Lung (tissue), 12 donors: Measurements from ENCODE around the gene PRKCA. TPM values are rescaled to one million over a fixed set of nuclear protein-coding genes. Genes with fewer than 3 reads are reported as not detected.

Experiments
- ATAC-seq: fragments of 200-7000 bp; cut with Tn5 transposase; one replicate; pipeline ENCODE4 v1.9.1; 2020; ENCODE audit warnings: moderate number of reproducible peaks; ENCODE audit not compliant: insufficient read depth, low FRiP score
- DNase-seq, 3 donors: peaks; one replicate each; pipeline ENCODE4 v3.0.0-alpha.2; 2013 to 2017
- H3K27ac ChIP-seq, 2 donors: one replicate each; pipeline ENCODE4 v1.5.1; 2013; ENCODE audit warnings: mild to moderate bottlenecking in 2 of 2, moderate library complexity in 2 of 2, control low read depth in 1 of 2, inconsistent platforms in 1 of 2, low read depth in 1 of 2, low read length in 1 of 2
- H3K27me3 ChIP-seq, 3 donors: one replicate each; pipeline ENCODE4 v1.5.1; 2013; ENCODE audit warnings: low read length in 2 of 3; ENCODE audit not compliant: control insufficient read depth in 3 of 3, insufficient read depth in 3 of 3
- H3K36me3 ChIP-seq, 4 donors: one replicate each; pipeline ENCODE4 v1.5.1; 2013; ENCODE audit warnings: low read length in 4 of 4, mild to moderate bottlenecking in 1 of 4, moderate library complexity in 1 of 4; ENCODE audit not compliant: control insufficient read depth in 4 of 4, insufficient read depth in 4 of 4
- H3K4me1 ChIP-seq, 5 donors: one replicate each; pipeline ENCODE4 v1.5.1; 2013; ENCODE audit warnings: low read length in 5 of 5, mild to moderate bottlenecking in 2 of 5, moderate library complexity in 1 of 5; ENCODE audit not compliant: control insufficient read depth in 5 of 5, insufficient read depth in 5 of 5
- H3K4me3 ChIP-seq: one replicate; pipeline ENCODE4 v1.5.1; 2013; ENCODE audit warnings: mild to moderate bottlenecking, control low read depth, moderate library complexity
- H3K9ac ChIP-seq, 2 donors: one replicate each; pipeline ENCODE4 v1.5.1; 2013; ENCODE audit warnings: low read length in 2 of 2, control low read depth in 1 of 2; ENCODE audit not compliant: insufficient read depth in 1 of 2
- H3K9me3 ChIP-seq, 4 donors: one replicate each; pipeline ENCODE4 v1.5.1; 2013; ENCODE audit warnings: low read length in 3 of 4, mild to moderate bottlenecking in 1 of 4, moderate library complexity in 1 of 4; ENCODE audit not compliant: control insufficient read depth in 4 of 4, insufficient read depth in 3 of 4
- CTCF ChIP-seq: IDR thresholded peaks from 2 replicates; pipeline ENCODE4 v1.5.1; 2012; ENCODE audit warnings: mild to moderate bottlenecking; ENCODE audit errors: control extremely low read depth, extremely low read depth
- WGBS, 2 donors: extraction: QIAGEN DNeasy Blood & Tissue Kit; methylation state at CpG; one replicate each; pipeline ENCODE4 v1.1.7; 2013; 5-methylcytosine and 5-hydroxymethylcytosine counted together
- polyA plus RNA-seq, 2 donors: library from polyadenylated mRNA; stranded (reverse); fragments of 200-250 nt; gene quantifications; one replicate each; pipeline ENCODE4 v1.2.1, GENCODE V29; 2013
- total RNA-seq, 2 donors: library from RNA; depleted of rRNA in 1 of 2; stranded (reverse); fragments of >200 nt in 1 of 2; gene quantifications; one replicate each; pipeline ENCODE4 v1.2.1, GENCODE V29; 2014 to 2021
- donor health status: control.
- donor health status: control.
- donor health status: Bipolar disorder and iron deficiency.
- donor health status: healthy.
- donor health status: DM: yes; HTN: yes; CAD: no.

PRKCA gene
- total and polyA plus RNA-seq, 4 donors = 3.4 to 34.8 (median 13.8) TPM

GRCh38 chr17:66395961-66396360, 93.5 kb downstream of the PRKCA start:
- H3K36me3 ChIP-seq = no peaks in the 10 kb centered on the region
- ATAC-seq (no peak), DNase-seq (no peak)
- no peak overlapping the region for H3K9ac ChIP-seq
- no peak overlapping the region for H3K27ac ChIP-seq
- no peaks in the 10 kb centered on the region for H3K27me3 ChIP-seq
- H3K4me3 ChIP-seq = no peak overlapping the region
- no peaks in the 10 kb centered on the region for H3K4me1 ChIP-seq
- no peaks in the 10 kb centered on the region for H3K9me3 ChIP-seq
- no peak for TF ChIP-seq CTCF

GRCh38 chr17:66397486-66397885, 95.1 kb downstream of the PRKCA start:
- 70 to 78% methylated on average over 3 of the region's 3 CpGs for WGBS, 2 donors
- H3K9me3 ChIP-seq = no peaks in the 10 kb centered on the region
- no peak overlapping the region for H3K4me3 ChIP-seq
- H3K27me3 ChIP-seq = no peaks in the 10 kb centered on the region
- no peak overlapping the region for H3K27ac ChIP-seq
- ATAC-seq (no peak), DNase-seq (no peak)
- no peaks in the 10 kb centered on the region for H3K4me1 ChIP-seq
- H3K36me3 ChIP-seq = no peaks in the 10 kb centered on the region
- no peak for TF ChIP-seq CTCF
- H3K9ac ChIP-seq = no peak overlapping the region

GRCh38 chr17:66398059-66398458, 95.6 kb downstream of the PRKCA start:
- Histone ChIP-seq H3K9ac (no peak overlapping the region), H3K27me3 (no peaks in the 10 kb centered on the region), H3K4me3 (no peak overlapping the region), H3K4me1 (no peaks in the 10 kb centered on the region), H3K9me3 (no peaks in the 10 kb centered on the region), H3K27ac (no peak overlapping the region), H3K36me3 (no peaks in the 10 kb centered on the region)
- no peak for TF ChIP-seq CTCF
- ATAC-seq (no peak), DNase-seq (no peak)
- WGBS, 2 donors = 65% methylated on average over 4 of the region's 4 CpGs

- DNase-seq (no peak), ATAC-seq (no peak)
- H3K9ac ChIP-seq = no peak overlapping the region
- H3K4me3 ChIP-seq = no peak overlapping the region
- 88 to 92% methylated on average over 8 of the region's 8 CpGs for WGBS, 2 donors
- H3K27me3 ChIP-seq = no peaks in the 10 kb centered on the region
- H3K9me3 ChIP-seq = no peaks in the 10 kb centered on the region
- peaks cover 0 to 2% (median 0%) of the 10 kb centered on the region in 5 donors for H3K4me1 ChIP-seq
- no peaks in the 10 kb centered on the region for H3K36me3 ChIP-seq
- no peak for TF ChIP-seq CTCF
- H3K27ac ChIP-seq = no peak overlapping the region
Measured at GRCh38 chr17:66398617-66399016, 96.2 kb downstream of the PRKCA start.
